Activated CD4-positive, alpha-beta memory T cell treated with anti-CD3 and anti-CD28 coated beads, Interleukin-2, amount 10 ng/mL, durations not matched to agents 7 days and 5 days (primary cell): Measurements from ENCODE around the gene RALA. TPM values are rescaled to one million over a fixed set of nuclear protein-coding genes. Genes with fewer than 3 reads are reported as not detected.

Experiments
- CTCF ChIA-PET: fragments of 350-600 bp; sonication (Branson Sonifier 250); formaldehyde crosslinking; loops from one replicate; lab custom pipeline; 2021; ENCODE audit warnings: antibody characterized with exemption, inconsistent platforms; lab: Charles Lee
- POLR2A ChIA-PET: fragments of 350-600 bp; sonication (Branson Sonifier 250); formaldehyde crosslinking; loops from one replicate; lab custom pipeline; 2021; ENCODE audit warnings: antibody characterized with exemption; lab: Charles Lee
- DNase-seq: peaks from one replicate; pipeline ENCODE4 v3.0.0-alpha.2; 2020
- H3K27ac Mint-ChIP-seq: one replicate; pipeline ENCODE4 v1.8.0; 2021; ENCODE audit warnings: mild to moderate bottlenecking, mixed read lengths
- H3K27me3 Mint-ChIP-seq: one replicate; pipeline ENCODE4 v1.8.0; 2021; ENCODE audit warnings: mixed read lengths
- H3K36me3 Mint-ChIP-seq: one replicate; pipeline ENCODE4 v1.8.0; 2021; ENCODE audit warnings: low read depth, mixed read lengths
- H3K4me1 Mint-ChIP-seq: one replicate; pipeline ENCODE4 v1.8.0; 2021; ENCODE audit warnings: mixed read lengths
- H3K4me3 Mint-ChIP-seq: one replicate; pipeline ENCODE4 v1.8.0; 2021; ENCODE audit warnings: mild to moderate bottlenecking, mixed read lengths
- H3K9me3 Mint-ChIP-seq: one replicate; pipeline ENCODE4 v1.8.0; 2021; ENCODE audit warnings: mixed read lengths
- total RNA-seq, 2 experiments: library from RNA; stranded (reverse); gene quantifications; one replicate each; pipeline ENCODE4 v1.2.3, GENCODE V29; 2021

RALA gene
- total RNA-seq, 2 experiments from 2014 or later = 27.8 to 29.6 TPM

GRCh38 chr7:39732837-39733804, 109.7 kb downstream of the RALA start:
- ChIA-PET CTCF (interaction anchor here (1.4 to 6.0 kb wide), 4 partner anchors 9 to 153 kb away, joined by 3 to 70 read pairs (median 6); no protein-coding TSS in a partner anchor), POLR2A (interaction anchor here (0.8 to 6.5 kb wide), 14 partner anchors 8 to 400 kb away, joined by 3 to 56 read pairs (median 4); partner anchors contain the start of genes CDK13 and RALA)
- H3K4me1 Mint-ChIP-seq = peaks cover 42% of the 10 kb centered on the region
- peak; percentile 91 for DNase-seq
- H3K4me3 Mint-ChIP-seq = peak overlapping the region; percentile 90
- H3K9me3 Mint-ChIP-seq = no peaks in the 10 kb centered on the region
- H3K27ac Mint-ChIP-seq = peak overlapping the region; percentile 83
- H3K36me3 Mint-ChIP-seq = no peaks in the 10 kb centered on the region
- H3K27me3 Mint-ChIP-seq = no peaks in the 10 kb centered on the region

- Mint-ChIP-seq H3K36me3 (no peaks in the 10 kb centered on the region), H3K27me3 (no peaks in the 10 kb centered on the region), H3K9me3 (no peaks in the 10 kb centered on the region), H3K4me1 (peaks cover 42% of the 10 kb centered on the region), H3K27ac (peak overlapping the region; percentile 83), H3K4me3 (peak overlapping the region; percentile 90)
- POLR2A ChIA-PET = interaction anchor here (0.6 to 6.5 kb wide), 14 partner anchors 9 to 400 kb away, joined by 3 to 56 read pairs (median 4); partner anchors contain the start of genes CDK13 and RALA
- CTCF ChIA-PET = interaction anchor here (1.4 to 6.0 kb wide), 5 partner anchors 8 to 154 kb away, joined by 3 to 70 read pairs (median 7); no protein-coding TSS in a partner anchor
- DNase-seq = no peak
These were observed 110.7 kb downstream of the RALA start for GRCh38 chr7:39733881-39734632.

- ChIA-PET CTCF (interaction anchor here (4.7 to 6.0 kb wide), 2 partner anchors 12 to 155 kb away, joined by 22 to 70 read pairs; no protein-coding TSS in a partner anchor), POLR2A (interaction anchor here (1.2 to 6.5 kb wide), 4 partner anchors 11 to 216 kb away, joined by 3 to 56 read pairs (median 4); partner anchors contain the start of genes CDK13 and RALA)
- H3K9me3 Mint-ChIP-seq = no peaks in the 10 kb centered on the region
- no peak overlapping the region for H3K27ac Mint-ChIP-seq
- no peaks in the 10 kb centered on the region for H3K36me3 Mint-ChIP-seq
- DNase-seq = no peak
- peak overlapping the region; percentile 90 for H3K4me3 Mint-ChIP-seq
- peaks cover 42% of the 10 kb centered on the region for H3K4me1 Mint-ChIP-seq
- no peaks in the 10 kb centered on the region for H3K27me3 Mint-ChIP-seq
These were observed 111.2 kb downstream of the RALA start for GRCh38 chr7:39734633-39735004.

- Mint-ChIP-seq H3K4me3 (no peak overlapping the region), H3K27ac (no peak overlapping the region), H3K36me3 (no peaks in the 10 kb centered on the region), H3K9me3 (no peaks in the 10 kb centered on the region), H3K4me1 (peaks cover 42% of the 10 kb centered on the region), H3K27me3 (no peaks in the 10 kb centered on the region)
- ChIA-PET POLR2A (interaction anchor here (0.9 to 6.5 kb wide), 2 partner anchors 112 to 155 kb away, joined by 5 to 56 read pairs; partner anchors contain the start of gene RALA), CTCF (interaction anchor here (0.7 to 6.0 kb wide), 5 partner anchors 11 to 1036 kb away, joined by 3 to 70 read pairs (median 3); no protein-coding TSS in a partner anchor)
- DNase-seq = no peak
These were observed 112.5 kb downstream of the RALA start for GRCh38 chr7:39735903-39736302.

GRCh38 chr7:39741942-39742623, 118.7 kb downstream of the RALA start:
- H3K27ac Mint-ChIP-seq = no peak overlapping the region
- POLR2A ChIA-PET = interaction anchor here (1.7 kb wide), 1 partner anchor 149 kb away, joined by 4 read pairs; no protein-coding TSS in a partner anchor
- H3K9me3 Mint-ChIP-seq = no peaks in the 10 kb centered on the region
- H3K4me3 Mint-ChIP-seq = no peak overlapping the region
- CTCF ChIA-PET = interaction anchor here (1.2 to 14.1 kb wide), 2 partner anchors 9 to 162 kb away, joined by 5 to 316 read pairs; no protein-coding TSS in a partner anchor
- H3K27me3 Mint-ChIP-seq = no peaks in the 10 kb centered on the region
- peaks cover 8% of the 10 kb centered on the region for H3K4me1 Mint-ChIP-seq
- DNase-seq = peak; percentile 43
- H3K36me3 Mint-ChIP-seq = peaks cover 3% of the 10 kb centered on the region

- ChIA-PET POLR2A (no interaction called here), CTCF (interaction anchor here (0.7 to 14.1 kb wide), 2 partner anchors 11 to 164 kb away, joined by 3 to 316 read pairs; no protein-coding TSS in a partner anchor)
- Mint-ChIP-seq H3K4me3 (no peak overlapping the region), H3K27me3 (no peaks in the 10 kb centered on the region), H3K27ac (no peak overlapping the region), H3K4me1 (peaks cover 4% of the 10 kb centered on the region), H3K36me3 (peaks cover 3% of the 10 kb centered on the region), H3K9me3 (no peaks in the 10 kb centered on the region)
- DNase-seq = no peak
These were observed 121.2 kb downstream of the RALA start for GRCh38 chr7:39744620-39745019.

GRCh38 chr7:39745320-39745719, 121.9 kb downstream of the RALA start:
- Mint-ChIP-seq H3K27me3 (no peaks in the 10 kb centered on the region), H3K36me3 (peaks cover 3% of the 10 kb centered on the region), H3K4me3 (no peak overlapping the region), H3K9me3 (no peaks in the 10 kb centered on the region), H3K27ac (no peak overlapping the region), H3K4me1 (peaks cover 4% of the 10 kb centered on the region)
- no peak for DNase-seq
- CTCF ChIA-PET = interaction anchor here (0.9 to 14.1 kb wide), 6 partner anchors 9 to 165 kb away, joined by 3 to 316 read pairs (median 4); no protein-coding TSS in a partner anchor
- POLR2A ChIA-PET = interaction anchor here (1.1 to 1.3 kb wide), 3 partner anchors 10 to 307 kb away, joined by 3 read pairs; no protein-coding TSS in a partner anchor

GRCh38 chr7:39746103-39746819, 122.9 kb downstream of the RALA start:
- Mint-ChIP-seq H3K36me3 (peaks cover 3% of the 10 kb centered on the region), H3K9me3 (no peaks in the 10 kb centered on the region), H3K4me3 (no peak overlapping the region), H3K4me1 (peaks cover 4% of the 10 kb centered on the region), H3K27me3 (no peaks in the 10 kb centered on the region), H3K27ac (no peak overlapping the region)
- ChIA-PET CTCF (interaction anchor here (0.5 to 14.1 kb wide), 11 partner anchors 9 to 306 kb away, joined by 3 to 316 read pairs (median 3); no protein-coding TSS in a partner anchor), POLR2A (interaction anchor here (0.7 to 1.3 kb wide), 4 partner anchors 11 to 306 kb away, joined by 3 read pairs; no protein-coding TSS in a partner anchor)
- peak; percentile 55 for DNase-seq

- CTCF ChIA-PET = interaction anchor here (14.1 kb wide), 1 partner anchor 169 kb away, joined by 316 read pairs; no protein-coding TSS in a partner anchor
- no peak for DNase-seq
- H3K36me3 Mint-ChIP-seq = peaks cover 7% of the 10 kb centered on the region
- H3K27me3 Mint-ChIP-seq = no peaks in the 10 kb centered on the region
- no peak overlapping the region for H3K4me3 Mint-ChIP-seq
- peaks cover 7% of the 10 kb centered on the region for H3K9me3 Mint-ChIP-seq
- H3K4me1 Mint-ChIP-seq = peaks cover 6% of the 10 kb centered on the region
- POLR2A ChIA-PET = interaction anchor here (1.5 kb wide), 1 partner anchor 168 kb away, joined by 4 read pairs; no protein-coding TSS in a partner anchor
- no peak overlapping the region for H3K27ac Mint-ChIP-seq
These were observed 125.8 kb downstream of the RALA start for GRCh38 chr7:39749177-39749576.

GRCh38 chr7:39749717-39750116, 126.3 kb downstream of the RALA start:
- DNase-seq = no peak
- peaks cover 7% of the 10 kb centered on the region for H3K36me3 Mint-ChIP-seq
- no peak overlapping the region for H3K27ac Mint-ChIP-seq
- POLR2A ChIA-PET = interaction anchor here (1.5 kb wide), 1 partner anchor 169 kb away, joined by 4 read pairs; no protein-coding TSS in a partner anchor
- peaks cover 11% of the 10 kb centered on the region for H3K4me1 Mint-ChIP-seq
- no peak overlapping the region for H3K4me3 Mint-ChIP-seq
- peaks cover 7% of the 10 kb centered on the region for H3K9me3 Mint-ChIP-seq
- CTCF ChIA-PET = interaction anchor here (14.1 kb wide), 1 partner anchor 170 kb away, joined by 316 read pairs; no protein-coding TSS in a partner anchor
- H3K27me3 Mint-ChIP-seq = no peaks in the 10 kb centered on the region
